ENCODE data around the gene CSRP1.
A peak's percentile ranks its signal among the peaks of the same experiment; 100 is the strongest.

The CSRP1 gene

DNA sequence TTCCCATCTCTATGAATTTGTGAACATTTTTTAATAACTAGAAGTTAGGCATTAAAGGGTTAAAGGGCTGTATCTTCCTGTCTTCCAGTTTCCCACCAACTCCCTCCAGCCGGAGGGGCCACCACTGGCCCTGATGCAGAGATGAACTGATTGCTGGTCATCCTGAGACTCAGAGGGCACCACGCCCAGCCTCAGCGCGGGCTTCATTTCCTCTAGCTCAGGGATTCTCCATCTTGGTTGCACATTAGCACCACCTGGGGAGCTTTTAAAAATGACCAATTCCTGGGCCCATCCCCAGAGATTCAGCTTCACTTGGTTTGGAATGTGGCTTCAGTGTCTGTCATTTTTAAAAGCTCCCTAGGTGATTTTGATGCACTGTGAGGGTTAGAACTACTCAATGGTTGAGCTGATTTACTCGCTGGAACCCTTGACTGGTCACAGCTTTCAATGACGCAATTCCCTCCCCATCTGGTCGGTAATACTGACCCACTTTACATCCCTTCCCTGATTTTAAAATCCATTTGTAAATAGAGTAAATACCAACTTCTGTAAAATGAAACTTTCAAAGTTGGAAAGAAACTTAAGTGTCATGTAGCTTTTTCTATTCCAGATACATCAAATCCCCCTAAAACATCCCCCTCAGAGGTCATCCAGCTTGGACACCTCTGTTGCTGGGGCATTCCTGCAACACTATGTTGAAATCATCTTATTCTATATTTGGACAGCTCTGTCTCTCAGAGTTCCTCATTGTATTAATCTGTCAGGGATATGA lies 37.1 kb upstream of the CSRP1 start:
- no peak for TF ChIP-seq JUND (IDR thresholded peaks at IDR 0.05; ENCODE audit: low read depth)
- no peak for DNase-seq (ENCODE audit: low read depth in 1 of 2, low spot score in 1 of 2)
- in situ Hi-C loops (cut with HindIII; ENCODE audit: low pct_unique_long_range_greater_than_20kb, low sequenced_read_pairs), result no loop called here

DNA sequence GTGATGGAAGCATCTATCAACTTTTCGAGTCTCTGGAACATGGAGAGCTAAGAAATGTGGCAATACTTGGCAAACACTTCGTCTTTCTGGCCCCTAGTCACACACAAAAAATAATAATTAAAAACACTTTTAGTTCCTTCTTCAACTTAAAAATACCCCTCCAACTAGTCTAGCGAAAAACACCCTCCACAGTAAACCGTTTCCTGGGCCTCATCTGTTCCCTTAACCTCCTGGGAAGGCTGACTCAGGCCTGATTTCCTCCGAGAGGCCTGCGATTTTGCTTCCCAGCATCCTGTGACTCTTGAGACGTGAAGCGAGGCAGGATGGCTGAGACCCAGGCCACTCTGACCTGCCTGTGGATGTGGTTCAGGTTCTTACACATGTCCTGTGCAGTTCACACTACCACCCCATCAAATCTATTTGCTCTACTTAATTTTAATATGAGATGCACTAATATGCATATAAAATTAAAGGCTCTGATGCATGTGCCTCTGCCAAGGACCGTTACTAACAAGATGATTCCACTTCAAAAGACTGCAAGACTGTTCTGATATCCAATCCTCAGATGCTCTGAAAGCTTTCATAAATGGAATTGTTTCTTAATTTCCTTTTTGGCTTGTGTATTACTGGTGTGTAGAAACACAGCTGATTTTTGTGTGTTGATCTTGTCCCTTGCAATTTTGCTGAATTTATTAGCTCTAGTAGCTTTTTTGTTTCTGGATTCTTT lies 35.5 kb upstream of the CSRP1 start:
- no peak for DNase-seq (ENCODE audit: low read depth in 1 of 2, low spot score in 1 of 2)
- TF ChIP-seq JUND (IDR thresholded peaks at IDR 0.05; ENCODE audit: low read depth), result no peak
- in situ Hi-C loops (cut with HindIII; ENCODE audit: low pct_unique_long_range_greater_than_20kb, low sequenced_read_pairs), result no loop called here

DNA sequence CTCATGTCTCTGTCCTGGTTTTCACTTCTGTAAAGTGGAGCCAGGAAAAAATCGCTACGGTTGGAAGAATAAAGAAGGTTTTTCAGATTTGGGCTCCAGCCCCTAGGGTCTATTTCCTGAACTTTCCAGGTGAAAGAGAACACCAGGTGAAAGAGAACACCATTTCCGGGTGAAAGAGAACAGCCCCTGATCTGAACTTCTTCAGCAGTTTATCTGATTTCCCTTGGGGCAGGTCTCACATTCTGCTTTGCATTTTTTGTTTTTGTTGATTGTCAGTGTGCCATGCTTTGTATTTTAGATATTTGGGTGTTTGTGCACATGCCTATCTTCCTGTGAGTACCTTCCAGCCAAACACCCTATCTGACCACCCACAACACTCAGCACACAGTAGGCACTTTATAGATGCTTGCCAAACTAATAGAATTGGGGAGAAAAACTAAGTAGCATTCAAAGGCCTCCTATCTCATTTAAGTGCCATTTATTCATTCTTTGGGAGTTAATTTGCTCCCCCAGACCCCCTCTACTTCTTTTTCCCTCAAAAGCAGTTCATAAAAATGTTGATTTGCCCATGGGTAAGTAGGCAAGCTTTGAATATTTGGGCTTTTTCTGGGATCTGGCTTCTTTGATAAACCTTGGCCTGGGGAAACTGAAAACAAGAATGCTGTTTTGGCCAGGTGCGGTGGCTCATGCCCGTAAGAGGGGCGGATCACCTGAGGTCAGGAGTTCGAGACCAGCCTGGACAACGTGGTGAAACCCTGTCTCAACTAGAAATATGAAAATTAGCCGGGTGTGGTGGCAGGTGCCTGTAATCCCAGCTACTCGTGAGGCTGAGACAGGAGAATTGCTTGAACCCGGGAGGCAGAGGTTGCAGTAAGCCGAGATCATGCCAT lies 34.2 kb upstream of the CSRP1 start:
- in situ Hi-C loops (cut with HindIII; ENCODE audit: low pct_unique_long_range_greater_than_20kb, low sequenced_read_pairs), result no loop called here

DNA sequence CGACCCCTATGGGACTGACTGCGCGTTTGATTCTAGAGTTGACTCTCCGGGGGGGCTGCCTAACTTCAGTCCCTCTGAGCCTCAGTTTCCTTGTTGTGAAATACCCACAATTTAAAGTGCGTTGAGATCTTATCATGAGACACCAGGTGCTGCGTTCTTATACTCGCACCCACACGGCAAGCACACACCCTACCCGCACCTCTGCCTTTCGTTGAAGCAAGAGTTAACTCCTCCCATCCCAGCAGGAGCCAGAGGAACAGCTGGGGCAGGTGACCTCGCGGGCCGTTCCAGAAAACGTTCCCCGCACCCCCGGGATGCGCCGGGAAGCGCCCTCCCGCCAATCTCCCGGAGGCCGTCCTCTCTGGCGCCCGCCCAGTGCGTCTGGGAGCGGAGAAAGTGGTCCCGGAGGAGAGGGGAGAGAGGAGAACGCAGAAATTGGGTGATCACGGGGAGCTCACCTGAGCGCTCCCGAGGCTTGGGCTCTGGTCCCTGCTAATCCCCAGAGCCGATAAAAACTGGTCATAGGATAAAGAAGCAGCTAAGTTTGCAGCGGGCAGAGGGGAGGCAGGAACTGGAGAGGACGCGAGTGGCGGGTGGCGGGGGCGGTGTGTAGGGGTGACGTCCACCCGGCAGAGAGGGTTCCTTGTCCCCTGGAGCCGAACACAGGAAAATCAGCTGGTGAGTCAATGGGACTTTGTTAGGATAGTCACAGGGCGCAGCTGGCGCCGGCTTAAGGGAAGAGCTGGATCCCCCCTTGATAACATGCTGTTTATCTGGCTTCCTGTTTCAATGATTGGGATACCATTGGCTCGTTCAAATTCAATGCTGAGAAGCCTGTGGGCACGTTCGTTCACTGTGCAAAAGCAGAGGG lies 32.9 kb upstream of the CSRP1 start:
- TF ChIP-seq JUND (IDR thresholded peaks at IDR 0.05; ENCODE audit: low read depth), result no peak
- no peak for DNase-seq (ENCODE audit: low read depth in 1 of 2, low spot score in 1 of 2)
- in situ Hi-C loops (cut with HindIII; ENCODE audit: low pct_unique_long_range_greater_than_20kb, low sequenced_read_pairs), result no loop called here

More for the DNA sequence above, 34.2 kb upstream of the CSRP1 start:
- DNase-seq (ENCODE audit: low read depth in 1 of 2, low spot score in 1 of 2), result no peak
- TF ChIP-seq JUND (IDR thresholded peaks at IDR 0.05; ENCODE audit: low read depth), result no peak

DNA sequence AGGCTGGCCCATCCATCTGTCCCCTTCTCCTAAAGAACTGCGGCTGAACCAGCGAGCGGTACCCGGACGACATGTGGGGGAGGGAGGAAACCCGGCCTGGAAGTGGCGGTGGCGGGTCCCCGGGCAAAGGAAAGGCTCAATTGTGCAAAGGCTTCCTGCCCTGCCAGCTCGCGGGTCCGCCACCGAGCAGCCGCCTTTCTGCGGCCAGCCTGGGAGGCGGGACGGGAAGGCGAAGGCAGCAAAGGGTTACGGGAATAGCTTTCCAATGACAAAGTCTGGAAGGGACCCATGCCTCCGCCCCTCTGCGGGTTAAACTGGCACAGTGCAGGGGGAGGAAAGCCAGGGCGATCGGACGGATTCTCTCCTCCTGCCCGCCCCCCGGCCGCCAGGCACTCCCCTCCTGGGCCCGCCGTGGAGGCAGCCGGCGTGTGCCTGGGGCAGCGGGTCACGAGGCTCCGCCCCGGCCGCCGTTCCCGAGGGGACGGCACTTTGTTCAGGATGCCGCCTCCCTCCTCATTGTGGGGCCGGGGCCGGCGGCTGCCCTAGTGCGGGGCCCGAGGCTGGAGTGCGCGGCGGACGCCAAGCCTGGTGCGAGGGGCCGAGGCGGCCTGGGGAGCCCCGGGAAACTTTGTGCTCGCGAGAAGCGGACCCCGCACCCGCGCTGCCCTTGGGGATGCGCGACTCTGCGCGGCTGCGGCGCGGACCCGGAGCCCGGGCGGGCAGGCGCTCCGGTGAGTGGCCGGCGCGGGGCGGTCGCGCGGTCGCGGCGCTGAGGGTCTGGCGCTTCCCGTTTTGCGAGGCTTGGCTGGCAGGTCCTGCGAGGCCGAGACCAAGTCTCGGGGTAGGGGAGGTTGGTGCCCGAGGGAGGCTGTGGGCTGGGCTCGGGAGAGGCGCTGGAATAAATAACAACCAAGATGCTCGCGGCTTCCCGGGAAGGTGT lies 32.0 kb upstream of the CSRP1 start, which contains the start of gene NAV1:
Gene NAV1 (plus strand): TSS at position 516 of the 940 bp plus-strand sequence. CDS start 83,758 bp downstream, outside the sequence.
- in situ Hi-C loops (cut with HindIII; ENCODE audit: low pct_unique_long_range_greater_than_20kb, low sequenced_read_pairs), result no loop called here
- TF ChIP-seq JUND (IDR thresholded peaks at IDR 0.05; ENCODE audit: low read depth), result no peak
- peak; percentile 29 to 60 for DNase-seq (ENCODE audit: low read depth in 1 of 2, low spot score in 1 of 2)

DNA sequence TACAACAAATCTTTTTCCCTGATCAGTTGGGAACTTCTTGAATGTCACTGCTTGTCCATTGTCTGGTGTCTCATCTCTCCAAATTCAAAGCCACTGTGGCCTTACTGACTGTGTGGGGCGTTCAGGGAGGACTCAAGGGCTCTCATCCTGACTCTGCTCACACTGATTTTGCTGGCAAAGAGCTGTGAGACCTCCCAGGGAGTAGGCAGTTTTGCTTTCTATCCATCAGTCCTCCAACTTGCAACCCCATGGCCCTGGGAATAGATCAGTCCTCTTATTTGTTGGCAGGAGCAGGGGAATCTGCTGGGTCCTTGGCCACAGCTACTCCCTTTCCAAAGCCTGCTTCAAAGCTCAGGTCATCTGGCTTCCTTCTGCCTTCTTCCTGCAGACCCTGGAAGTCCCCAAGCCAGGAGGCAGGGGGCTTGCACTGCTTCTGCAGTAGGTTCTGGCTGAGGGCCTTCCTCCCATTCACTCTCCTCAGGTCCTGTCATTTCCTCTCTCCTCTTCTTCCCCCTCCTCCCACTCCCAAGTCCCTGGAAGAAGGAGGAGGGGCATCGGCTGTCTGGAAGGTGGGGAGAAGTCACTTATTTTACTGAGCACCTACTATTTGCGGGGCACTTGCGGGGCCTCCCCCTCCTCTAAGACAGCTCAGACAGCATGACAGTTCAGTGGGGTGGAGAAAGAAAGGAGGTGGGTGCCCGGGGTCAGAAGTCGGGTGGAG lies 31.1 kb upstream of the CSRP1 start:
- no peak for TF ChIP-seq JUND (IDR thresholded peaks at IDR 0.05; ENCODE audit: low read depth)
- in situ Hi-C loops (cut with HindIII; ENCODE audit: low pct_unique_long_range_greater_than_20kb, low sequenced_read_pairs), result no loop called here
- no peak for DNase-seq (ENCODE audit: low read depth in 1 of 2, low spot score in 1 of 2)

DNA sequence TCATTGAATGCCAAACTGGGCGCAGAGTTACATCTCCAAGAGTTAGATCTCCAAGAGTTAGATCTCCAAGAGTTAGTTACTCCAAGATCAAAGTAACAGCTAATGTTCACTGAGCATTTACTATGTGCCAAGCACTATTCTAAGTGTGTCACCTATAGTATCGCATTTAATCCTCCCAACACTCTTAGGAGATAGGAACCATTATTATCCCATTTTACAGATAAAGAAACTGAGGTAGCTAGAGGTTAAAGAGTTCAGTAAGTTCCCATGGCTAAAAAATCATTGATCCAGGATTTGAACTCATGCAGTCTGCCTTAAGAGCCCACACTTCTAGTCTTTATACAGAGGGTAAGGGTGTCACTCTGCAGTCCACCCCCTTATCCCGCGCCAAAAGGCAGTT lies 30.5 kb upstream of the CSRP1 start:
- DNase-seq (ENCODE audit: low read depth in 1 of 2, low spot score in 1 of 2), result no peak

DNA sequence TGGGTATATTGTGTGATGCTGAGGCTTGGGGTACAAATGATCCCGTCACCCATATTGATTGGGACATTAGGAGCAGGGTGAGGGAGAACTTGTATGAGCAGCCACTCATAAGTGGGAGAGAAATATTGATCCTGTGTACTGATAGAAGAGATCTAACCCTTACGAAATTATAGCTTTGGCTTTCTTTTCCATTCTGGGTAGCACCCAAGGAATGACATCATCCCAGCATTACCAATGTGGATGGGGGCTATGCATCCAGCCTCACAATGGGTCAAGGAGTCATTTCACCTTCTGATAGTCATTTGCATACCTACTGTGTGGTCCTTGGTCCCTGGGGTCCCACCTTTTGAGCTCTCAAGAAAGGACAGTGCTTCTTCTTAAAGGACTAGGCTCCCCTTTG lies 30.1 kb upstream of the CSRP1 start:
- TF ChIP-seq JUND (IDR thresholded peaks at IDR 0.05; ENCODE audit: low read depth), result no peak
- in situ Hi-C loops (cut with HindIII; ENCODE audit: low pct_unique_long_range_greater_than_20kb, low sequenced_read_pairs), result no loop called here
- DNase-seq (ENCODE audit: low read depth in 1 of 2, low spot score in 1 of 2), result no peak

More for the DNA sequence above, 30.5 kb upstream of the CSRP1 start:
- in situ Hi-C loops (cut with HindIII; ENCODE audit: low pct_unique_long_range_greater_than_20kb, low sequenced_read_pairs), result no loop called here
- no peak for TF ChIP-seq JUND (IDR thresholded peaks at IDR 0.05; ENCODE audit: low read depth)

DNA sequence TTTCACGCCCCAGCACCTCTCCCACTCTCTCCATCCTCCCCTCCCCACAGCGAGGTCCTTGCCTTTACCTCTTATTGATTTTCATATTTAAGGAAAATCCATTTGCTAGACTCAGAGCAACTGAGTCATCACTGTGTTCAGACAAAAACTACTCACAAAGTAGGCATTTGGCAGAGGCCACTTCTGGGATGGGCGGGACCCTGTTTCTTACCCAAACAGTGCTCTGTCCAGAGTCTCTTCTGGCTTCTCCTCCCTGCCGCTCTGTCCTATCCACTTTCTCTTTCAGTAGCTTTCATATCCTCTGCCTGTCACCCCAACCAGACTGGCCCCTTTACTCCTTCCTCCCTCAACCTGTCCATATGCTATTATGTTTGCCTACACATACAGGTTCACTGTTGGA lies 29.6 kb upstream of the CSRP1 start:
- in situ Hi-C loops (cut with HindIII; ENCODE audit: low pct_unique_long_range_greater_than_20kb, low sequenced_read_pairs), result no loop called here
- no peak for DNase-seq (ENCODE audit: low read depth in 1 of 2, low spot score in 1 of 2)

DNA sequence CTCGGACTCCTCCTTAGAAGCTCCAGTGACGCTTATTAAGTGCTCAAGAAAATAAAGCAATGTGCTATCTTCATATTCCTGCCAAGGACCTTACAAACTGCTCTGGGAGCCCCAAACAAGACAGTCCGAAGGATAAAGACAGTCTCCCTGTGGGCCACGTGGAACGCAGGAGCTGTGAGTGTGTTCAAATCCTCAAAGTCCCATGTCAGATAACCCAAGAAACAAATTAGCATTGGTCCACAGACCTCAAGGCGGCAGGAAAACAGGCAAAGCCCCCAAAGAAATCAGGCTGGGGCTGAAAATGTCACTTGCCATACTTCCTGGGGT lies 29.0 kb upstream of the CSRP1 start:
- TF ChIP-seq JUND (IDR thresholded peaks at IDR 0.05; ENCODE audit: low read depth), result no peak
- DNase-seq (ENCODE audit: low read depth in 1 of 2, low spot score in 1 of 2), result no peak
- in situ Hi-C loops (cut with HindIII; ENCODE audit: low pct_unique_long_range_greater_than_20kb, low sequenced_read_pairs), result no loop called here

More for the DNA sequence above, 29.6 kb upstream of the CSRP1 start:
- no peak for TF ChIP-seq JUND (IDR thresholded peaks at IDR 0.05; ENCODE audit: low read depth)

Measured in T47D (cell line).